Caki2 (cell line): Measurements from ENCODE around the gene SLC28A1. TPM values are rescaled to one million over a fixed set of nuclear protein-coding genes. Genes with fewer than 3 reads are reported as not detected.

ENCODE experiments used
- DNase-seq: peaks from one replicate; pipeline ENCODE4 v3.0.0-alpha.2; 2015; ENCODE audit warnings: low read depth
- in situ Hi-C: cut with HindIII; loops from 2 replicates; pipeline ENCODE4 v1.10.0; 2016; ENCODE audit warnings: low sequenced_read_pairs, low pct_unique_long_range_greater_than_20kb, mixed read lengths
- total RNA-seq: library from RNA; depleted of rRNA; stranded (reverse); fragments of >200 nt; shearing (Covaris generic); gene quantifications from 2 replicates; pipeline ENCODE4 v1.2.3, GENCODE V29; 2014; ENCODE audit warnings: low replicate concordance; rRNA removed

Gene SLC28A1
- total RNA-seq, 1 experiment from 2014 or later = not detected

GRCh38 chr15:84991014-84991712 lies 106.7 kb downstream of the SLC28A1 start:
- DNase-seq = no peak
- in situ Hi-C loops = no loop called here

GRCh38 chr15:84992157-84992944 lies 107.9 kb downstream of the SLC28A1 start:
- DNase-seq = peak; percentile 61
- in situ Hi-C loops = no loop called here

Other genes starting within 250 kb of the SLC28A1 start
- gene WDR73, start 230.4 kb upstream of the SLC28A1 start, total RNA-seq = 14.2 and 23.1 TPM in 2 replicates
- gene NMB, start 226.5 kb upstream of the SLC28A1 start, total RNA-seq = 12.6 and 29.7 TPM in 2 replicates
- gene SEC11A, start 168.5 kb upstream of the SLC28A1 start, total RNA-seq = 235 and 243 TPM in 2 replicates
- 5.8 and 7.2 TPM in 2 replicates for gene ZNF592, start 136.1 kb upstream of the SLC28A1 start, total RNA-seq
- not detected in 2 replicates for gene ALPK3, start 67.3 kb upstream of the SLC28A1 start, total RNA-seq
- gene PDE8A, start 97.2 kb downstream of the SLC28A1 start, total RNA-seq = 10.9 and 11.4 TPM in 2 replicates